HCT116 (cell line): Measurements from ENCODE around the gene ADD2.

ENCODE experiments used
- JUND ChIP-seq: IDR thresholded peaks from 2 replicates; pipeline ENCODE4 v1.6.1; 2012
- SP1 ChIP-seq: IDR thresholded peaks from 2 replicates; pipeline ENCODE4 v1.6.1; 2012; ENCODE audit warnings: low read depth
- TCF7L2 ChIP-seq: IDR thresholded peaks from 2 replicates; pipeline ENCODE4 v1.7.0; 2011; ENCODE audit warnings: borderline replicate concordance, inconsistent platforms; ENCODE audit not compliant: insufficient read depth, insufficient read length; ENCODE audit errors: extremely low read depth
- TF ChIP-seq, protein P1 (sequence below): IDR thresholded peaks from 2 replicates; pipeline ENCODE4 v1.6.1; 2012; ENCODE audit warnings: low read depth

DNA sequence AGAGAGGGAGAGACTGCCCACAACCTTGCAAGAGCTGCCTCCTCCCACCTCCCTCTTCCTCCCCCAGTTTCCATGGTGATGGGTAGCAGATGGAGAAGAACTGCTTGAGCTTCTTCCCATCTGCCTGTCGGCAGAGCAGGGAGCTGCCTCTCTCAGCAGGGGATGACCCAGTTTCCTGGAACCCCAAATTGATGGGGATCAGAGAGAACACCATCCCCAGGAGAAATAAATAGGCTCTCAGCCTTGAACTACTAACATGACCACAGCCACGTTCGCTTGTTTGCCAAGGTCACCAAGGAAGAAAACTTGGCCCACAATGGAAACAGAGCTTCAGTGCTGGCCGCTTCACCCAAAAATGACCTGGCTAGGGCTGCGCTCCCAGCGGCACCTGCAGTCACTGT lies 82.2 kb downstream of the ADD2 start:
- TF ChIP-seq TCF7L2 (no peak), JUND (no peak), SP1 (no peak)
- TF ChIP-seq, protein P1, sequence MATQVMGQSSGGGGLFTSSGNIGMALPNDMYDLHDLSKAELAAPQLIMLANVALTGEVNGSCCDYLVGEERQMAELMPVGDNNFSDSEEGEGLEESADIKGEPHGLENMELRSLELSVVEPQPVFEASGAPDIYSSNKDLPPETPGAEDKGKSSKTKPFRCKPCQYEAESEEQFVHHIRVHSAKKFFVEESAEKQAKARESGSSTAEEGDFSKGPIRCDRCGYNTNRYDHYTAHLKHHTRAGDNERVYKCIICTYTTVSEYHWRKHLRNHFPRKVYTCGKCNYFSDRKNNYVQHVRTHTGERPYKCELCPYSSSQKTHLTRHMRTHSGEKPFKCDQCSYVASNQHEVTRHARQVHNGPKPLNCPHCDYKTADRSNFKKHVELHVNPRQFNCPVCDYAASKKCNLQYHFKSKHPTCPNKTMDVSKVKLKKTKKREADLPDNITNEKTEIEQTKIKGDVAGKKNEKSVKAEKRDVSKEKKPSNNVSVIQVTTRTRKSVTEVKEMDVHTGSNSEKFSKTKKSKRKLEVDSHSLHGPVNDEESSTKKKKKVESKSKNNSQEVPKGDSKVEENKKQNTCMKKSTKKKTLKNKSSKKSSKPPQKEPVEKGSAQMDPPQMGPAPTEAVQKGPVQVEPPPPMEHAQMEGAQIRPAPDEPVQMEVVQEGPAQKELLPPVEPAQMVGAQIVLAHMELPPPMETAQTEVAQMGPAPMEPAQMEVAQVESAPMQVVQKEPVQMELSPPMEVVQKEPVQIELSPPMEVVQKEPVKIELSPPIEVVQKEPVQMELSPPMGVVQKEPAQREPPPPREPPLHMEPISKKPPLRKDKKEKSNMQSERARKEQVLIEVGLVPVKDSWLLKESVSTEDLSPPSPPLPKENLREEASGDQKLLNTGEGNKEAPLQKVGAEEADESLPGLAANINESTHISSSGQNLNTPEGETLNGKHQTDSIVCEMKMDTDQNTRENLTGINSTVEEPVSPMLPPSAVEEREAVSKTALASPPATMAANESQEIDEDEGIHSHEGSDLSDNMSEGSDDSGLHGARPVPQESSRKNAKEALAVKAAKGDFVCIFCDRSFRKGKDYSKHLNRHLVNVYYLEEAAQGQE = no peak
